Lung (tissue), 12 donors: ENCODE measurements around the gene RPRD2. TPM values are rescaled to one million over a fixed set of nuclear protein-coding genes. Genes with fewer than 3 reads are reported as not detected.

Experiments
- ATAC-seq: fragments of 200-7000 bp; cut with Tn5 transposase; one replicate; pipeline ENCODE4 v1.9.1; 2020; ENCODE audit warnings: moderate number of reproducible peaks; ENCODE audit not compliant: insufficient read depth, low FRiP score
- DNase-seq, 3 donors: peaks; one replicate each; pipeline ENCODE4 v3.0.0-alpha.2; 2013 to 2017
- H3K27ac ChIP-seq, 2 donors: one replicate each; pipeline ENCODE4 v1.5.1; 2013; ENCODE audit warnings: mild to moderate bottlenecking in 2 of 2, moderate library complexity in 2 of 2, control low read depth in 1 of 2, inconsistent platforms in 1 of 2, low read depth in 1 of 2, low read length in 1 of 2
- H3K27me3 ChIP-seq, 3 donors: one replicate each; pipeline ENCODE4 v1.5.1; 2013; ENCODE audit warnings: low read length in 2 of 3; ENCODE audit not compliant: control insufficient read depth in 3 of 3, insufficient read depth in 3 of 3
- H3K36me3 ChIP-seq, 4 donors: one replicate each; pipeline ENCODE4 v1.5.1; 2013; ENCODE audit warnings: low read length in 4 of 4, mild to moderate bottlenecking in 1 of 4, moderate library complexity in 1 of 4; ENCODE audit not compliant: control insufficient read depth in 4 of 4, insufficient read depth in 4 of 4
- H3K4me1 ChIP-seq, 5 donors: one replicate each; pipeline ENCODE4 v1.5.1; 2013; ENCODE audit warnings: low read length in 5 of 5, mild to moderate bottlenecking in 2 of 5, moderate library complexity in 1 of 5; ENCODE audit not compliant: control insufficient read depth in 5 of 5, insufficient read depth in 5 of 5
- H3K4me3 ChIP-seq: one replicate; pipeline ENCODE4 v1.5.1; 2013; ENCODE audit warnings: mild to moderate bottlenecking, control low read depth, moderate library complexity
- H3K9ac ChIP-seq, 2 donors: one replicate each; pipeline ENCODE4 v1.5.1; 2013; ENCODE audit warnings: low read length in 2 of 2, control low read depth in 1 of 2; ENCODE audit not compliant: insufficient read depth in 1 of 2
- H3K9me3 ChIP-seq, 4 donors: one replicate each; pipeline ENCODE4 v1.5.1; 2013; ENCODE audit warnings: low read length in 3 of 4, mild to moderate bottlenecking in 1 of 4, moderate library complexity in 1 of 4; ENCODE audit not compliant: control insufficient read depth in 4 of 4, insufficient read depth in 3 of 4
- CTCF ChIP-seq: IDR thresholded peaks from 2 replicates; pipeline ENCODE4 v1.5.1; 2012; ENCODE audit warnings: mild to moderate bottlenecking; ENCODE audit errors: control extremely low read depth, extremely low read depth
- WGBS, 2 donors: extraction: QIAGEN DNeasy Blood & Tissue Kit; methylation state at CpG; one replicate each; pipeline ENCODE4 v1.1.7; 2013; 5-methylcytosine and 5-hydroxymethylcytosine counted together
- polyA plus RNA-seq, 2 donors: library from polyadenylated mRNA; stranded (reverse); fragments of 200-250 nt; gene quantifications; one replicate each; pipeline ENCODE4 v1.2.1, GENCODE V29; 2013
- total RNA-seq, 2 donors: library from RNA; depleted of rRNA in 1 of 2; stranded (reverse); fragments of >200 nt in 1 of 2; gene quantifications; one replicate each; pipeline ENCODE4 v1.2.1, GENCODE V29; 2014 to 2021
- donor health status: control.
- donor health status: control.
- donor health status: Bipolar disorder and iron deficiency.
- donor health status: healthy.
- donor health status: DM: yes; HTN: yes; CAD: no.

The RPRD2 gene
- total and polyA plus RNA-seq, 4 donors, result 7.1 to 27.8 (median 14.7) TPM

DNA sequence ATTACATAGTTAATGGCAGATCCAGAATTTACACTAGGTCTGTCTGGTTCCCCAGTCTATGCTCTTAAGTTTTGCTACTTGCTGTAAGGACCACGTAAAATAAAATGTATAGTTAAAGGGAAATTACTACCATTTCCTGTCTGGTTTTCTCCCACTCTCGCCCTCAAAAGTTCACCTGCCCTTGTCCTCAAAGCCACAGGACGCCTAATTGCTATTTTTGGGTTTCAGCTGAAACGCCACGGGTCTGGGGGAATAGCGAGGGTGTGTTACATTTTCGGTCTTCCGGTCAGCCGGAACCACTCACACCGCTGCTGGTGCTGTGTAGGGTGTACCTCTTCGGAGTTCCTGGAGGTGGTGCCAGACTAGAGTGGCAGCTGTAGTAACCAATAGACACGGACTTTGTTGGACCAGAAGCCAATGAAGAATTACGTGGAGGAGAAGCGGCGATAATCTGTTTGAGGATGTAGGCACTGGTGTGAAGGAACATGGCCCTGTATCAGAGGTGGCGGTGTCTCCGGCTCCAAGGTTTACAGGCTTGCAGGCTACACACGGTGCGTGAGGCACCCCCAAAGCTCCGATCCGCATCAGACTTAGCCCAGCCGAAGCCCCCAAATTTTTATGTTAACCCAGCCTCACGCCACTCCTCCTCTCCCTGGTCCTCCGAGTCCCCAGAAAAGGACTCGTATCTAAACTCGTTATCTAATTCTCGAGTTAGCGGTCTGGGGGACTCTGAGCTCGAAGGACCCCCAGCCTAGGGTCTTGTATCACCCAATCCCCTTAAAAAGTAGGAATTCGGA is 123.2 kb downstream of the RPRD2 start, which contains the start of gene TARS2:
TARS2 (plus strand) TSS at position 454 of the 797 bp plus-strand sequence; CDS start at position 486, 32 bp downstream.
- no peak for TF ChIP-seq CTCF
- Histone ChIP-seq H3K27me3 (no peaks in the 10 kb centered on the region), H3K4me3 (peak within 1 kb of the TSS; percentile 76), H3K4me1 (peaks cover 0 to 8% (median 5%) of the 10 kb centered on the region in 5 donors), H3K36me3 (peaks cover 3 to 14% (median 9%) of the 10 kb centered on the region in 4 donors), H3K9ac (peak within 1 kb of the TSS; percentile 79 to 93), H3K27ac (peak within 1 kb of the TSS; percentile 72 to 78), H3K9me3 (no peaks in the 10 kb centered on the region)
- DNase-seq, result peak; percentile 98 to 99 (median 99)
- peak; percentile 99 for ATAC-seq
- WGBS, 2 donors, result 0 to 1% methylated on average over 30 of the region's 30 CpGs

- DNase-seq (no peak), ATAC-seq (no peak)
- Histone ChIP-seq H3K27ac (no peak overlapping the region), H3K9me3 (no peaks in the 10 kb centered on the region), H3K4me3 (peak overlapping the region; percentile 76), H3K27me3 (no peaks in the 10 kb centered on the region), H3K36me3 (peaks cover 7 to 17% (median 12%) of the 10 kb centered on the region in 4 donors), H3K4me1 (peaks cover 0 to 8% (median 5%) of the 10 kb centered on the region in 5 donors), H3K9ac (peak overlapping the region; percentile 79 to 93)
- 3 to 4% methylated on average over 7 of the region's 7 CpGs for WGBS, 2 donors
- no peak for TF ChIP-seq CTCF
Observed at GRCh38 chr1:150487763-150488115, 123.8 kb downstream of the RPRD2 start.

DNA sequence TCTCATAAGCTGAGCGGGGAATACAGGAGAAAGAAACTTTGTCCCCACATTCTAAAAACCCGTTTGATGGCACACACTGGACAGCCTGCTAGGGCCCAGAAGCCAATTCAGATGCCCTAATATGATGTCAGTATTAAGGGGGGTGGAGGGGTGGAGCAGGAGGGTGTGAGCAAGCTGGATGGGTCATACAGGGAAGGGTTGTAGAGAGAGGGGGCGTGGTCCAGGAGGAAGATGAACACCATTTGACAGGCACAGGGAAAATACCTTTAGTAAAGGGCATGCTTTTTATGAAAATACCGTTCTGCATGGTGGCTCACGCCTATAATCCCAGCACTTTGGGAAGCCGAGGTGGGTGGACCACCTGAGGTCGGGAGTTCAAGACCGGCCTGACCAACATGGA is 129.2 kb downstream of the RPRD2 start:
- H3K4me1 ChIP-seq, result peaks cover 0 to 2% (median 0%) of the 10 kb centered on the region in 5 donors
- H3K27me3 ChIP-seq, result no peaks in the 10 kb centered on the region
- DNase-seq (no peak), ATAC-seq (no peak)
- H3K9me3 ChIP-seq, result no peaks in the 10 kb centered on the region
- no peak overlapping the region for H3K27ac ChIP-seq
- WGBS, 2 donors, result 97 to 100% methylated on average over 8 of the region's 8 CpGs
- H3K9ac ChIP-seq, result no peak overlapping the region
- no peak for TF ChIP-seq CTCF
- H3K4me3 ChIP-seq, result no peak overlapping the region
- peaks cover 10 to 32% (median 26%) of the 10 kb centered on the region in 4 donors for H3K36me3 ChIP-seq
